GM15510 (cell line): ENCODE measurements around the gene TMEM72.

Experiments used
- POLR2A ChIP-seq: IDR thresholded peaks from 3 replicates; pipeline ENCODE4 v1.6.1; 2011; ENCODE audit warnings: borderline replicate concordance; ENCODE audit not compliant: insufficient read length; ENCODE audit errors: extremely low read depth

TMEM72 gene

DNA sequence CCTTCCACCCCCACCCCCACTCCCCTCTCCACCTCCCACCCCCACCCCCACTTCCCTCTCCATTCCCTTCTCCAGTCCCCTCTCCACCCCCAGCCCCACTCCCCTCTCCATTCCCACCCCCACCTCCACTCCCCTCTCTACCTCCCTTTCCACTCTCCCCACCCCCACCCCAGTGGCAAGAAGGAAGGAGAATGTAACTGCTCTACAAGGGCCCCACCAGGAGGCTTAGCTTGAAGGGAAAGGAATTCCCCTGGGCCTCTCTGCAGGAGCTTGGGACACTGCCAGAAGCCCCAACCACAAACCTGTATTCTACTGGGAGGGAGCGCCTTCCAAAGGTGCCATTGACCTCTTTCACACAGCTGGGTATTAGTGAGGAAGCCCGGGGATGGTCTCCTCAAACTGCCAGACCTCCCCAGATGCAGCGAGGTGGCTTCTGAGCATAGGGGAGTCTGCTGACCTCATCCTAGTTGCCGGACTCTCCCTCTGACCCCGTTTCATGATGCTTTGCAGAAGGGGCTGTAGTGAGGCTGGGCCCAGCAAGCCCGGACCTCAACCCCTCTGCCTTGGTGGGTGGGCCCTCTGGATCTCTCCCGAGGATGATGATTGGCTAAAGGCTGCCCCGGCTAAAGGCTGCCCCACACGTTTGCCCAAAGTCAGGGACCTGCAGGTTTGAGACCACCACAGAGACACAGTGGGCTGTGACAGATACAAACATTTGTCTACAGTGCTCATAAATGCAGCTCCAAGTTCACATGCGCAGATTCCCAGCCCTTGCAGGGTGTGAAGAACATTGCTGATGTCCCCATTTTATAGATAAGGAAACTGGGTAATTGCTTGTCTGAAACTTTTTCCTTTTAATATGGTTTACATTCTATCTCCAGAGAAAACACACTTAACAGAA lies 64.5 kb downstream of the TMEM72 start:
- no peak for TF ChIP-seq POLR2A

DNA sequence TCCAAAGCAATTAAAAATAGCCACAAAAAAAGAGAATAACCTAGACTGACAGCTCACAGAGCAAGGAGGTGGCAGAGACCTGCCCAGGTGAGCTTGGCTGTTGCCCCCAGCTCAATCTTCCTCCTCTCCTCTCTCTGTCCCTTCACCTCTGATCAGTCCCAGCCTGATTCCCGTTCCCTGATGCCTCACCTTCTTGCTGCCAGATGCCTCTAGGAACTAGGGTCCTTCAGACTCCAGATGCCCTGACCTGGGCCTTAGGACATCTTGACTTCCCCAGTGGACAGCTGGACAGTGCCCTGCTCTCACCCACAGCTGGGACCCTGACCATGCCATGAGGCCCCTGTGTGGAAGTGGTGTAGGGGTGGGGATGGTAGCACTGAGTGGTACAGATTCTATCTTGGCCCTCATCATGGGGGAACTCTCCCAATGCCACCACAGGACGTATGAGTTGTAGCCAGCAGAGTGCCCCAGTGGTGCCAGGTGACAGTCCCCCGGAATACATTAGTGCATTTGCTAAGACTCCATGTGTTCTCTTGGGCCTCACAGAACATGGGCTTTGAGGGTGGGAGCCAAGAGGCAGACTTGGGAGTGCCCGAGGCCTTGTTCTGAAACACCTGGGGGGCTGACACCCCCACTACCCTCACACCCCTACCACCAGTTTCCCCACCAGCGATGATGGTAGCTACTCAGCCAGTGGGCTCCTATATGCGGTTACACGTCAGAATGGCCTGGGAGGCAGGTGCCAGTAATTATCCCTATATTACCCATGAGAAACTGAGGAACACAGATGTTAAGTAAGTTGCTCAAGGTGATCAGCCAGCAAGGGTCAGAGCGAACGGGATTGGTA lies 65.4 kb downstream of the TMEM72 start:
- no peak for TF ChIP-seq POLR2A

DNA sequence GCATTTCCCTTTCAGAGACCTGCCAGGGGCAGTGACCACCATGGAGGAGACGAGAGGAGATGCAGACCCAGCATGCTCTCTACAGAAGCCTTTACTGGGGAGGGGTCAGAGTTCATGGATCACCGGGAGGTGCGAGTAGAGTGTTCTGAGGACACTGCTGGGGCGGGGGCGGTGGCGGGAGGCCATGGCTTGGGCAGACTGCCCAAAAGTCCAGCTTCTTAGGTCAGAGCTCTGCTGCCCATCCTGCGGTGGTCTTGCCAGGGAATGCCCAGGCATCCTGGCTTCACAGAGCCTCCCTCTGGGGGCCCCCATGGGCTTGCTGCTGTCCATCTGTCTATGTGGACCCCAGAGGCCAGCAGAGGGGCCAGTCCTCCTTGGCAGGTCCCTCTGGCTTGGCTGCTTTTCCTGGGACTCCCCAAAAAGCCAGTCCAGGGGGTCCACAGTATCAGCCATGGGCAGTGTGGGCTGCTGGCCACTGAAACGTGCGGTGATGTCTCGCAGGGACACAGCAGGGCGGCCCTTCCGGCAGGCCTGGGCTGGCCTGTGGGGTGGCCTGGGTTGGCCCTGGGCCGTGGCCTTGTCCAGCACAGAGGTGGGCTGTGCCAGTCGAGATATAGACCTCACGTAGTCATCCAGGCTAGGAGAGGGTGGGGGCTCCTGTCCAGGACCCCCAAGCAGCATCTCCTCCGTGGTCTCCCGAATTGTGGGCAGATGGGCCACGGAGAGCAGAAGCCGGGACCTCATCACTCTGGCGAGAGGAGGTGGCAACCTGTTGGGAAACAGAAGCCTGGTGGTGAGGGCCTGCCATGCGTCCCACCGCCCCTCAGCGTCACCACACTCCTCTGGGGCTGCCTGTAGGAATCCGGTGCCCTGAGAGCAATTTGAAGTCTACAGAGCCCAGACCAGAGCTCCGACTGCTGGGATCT lies 66.4 kb downstream of the TMEM72 start:
- TF ChIP-seq POLR2A, result no peak

DNA sequence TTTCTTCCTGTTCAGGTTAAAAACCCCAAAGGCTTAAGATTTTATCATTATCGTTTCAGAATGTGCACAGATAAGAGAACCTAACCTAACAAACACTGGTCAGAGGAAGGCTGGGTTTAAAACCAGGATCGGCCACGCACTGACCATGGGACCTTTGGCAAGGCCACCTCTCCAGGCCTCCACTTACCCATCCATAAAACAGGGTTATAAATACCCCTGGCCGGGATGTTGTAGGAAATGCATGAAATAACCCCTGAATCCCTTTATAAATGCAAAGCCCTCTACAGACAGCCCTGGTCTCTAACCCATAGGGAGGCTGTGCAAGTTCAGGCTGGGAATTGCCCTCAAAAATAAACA lies 67.1 kb downstream of the TMEM72 start:
- TF ChIP-seq POLR2A, result no peak

DNA sequence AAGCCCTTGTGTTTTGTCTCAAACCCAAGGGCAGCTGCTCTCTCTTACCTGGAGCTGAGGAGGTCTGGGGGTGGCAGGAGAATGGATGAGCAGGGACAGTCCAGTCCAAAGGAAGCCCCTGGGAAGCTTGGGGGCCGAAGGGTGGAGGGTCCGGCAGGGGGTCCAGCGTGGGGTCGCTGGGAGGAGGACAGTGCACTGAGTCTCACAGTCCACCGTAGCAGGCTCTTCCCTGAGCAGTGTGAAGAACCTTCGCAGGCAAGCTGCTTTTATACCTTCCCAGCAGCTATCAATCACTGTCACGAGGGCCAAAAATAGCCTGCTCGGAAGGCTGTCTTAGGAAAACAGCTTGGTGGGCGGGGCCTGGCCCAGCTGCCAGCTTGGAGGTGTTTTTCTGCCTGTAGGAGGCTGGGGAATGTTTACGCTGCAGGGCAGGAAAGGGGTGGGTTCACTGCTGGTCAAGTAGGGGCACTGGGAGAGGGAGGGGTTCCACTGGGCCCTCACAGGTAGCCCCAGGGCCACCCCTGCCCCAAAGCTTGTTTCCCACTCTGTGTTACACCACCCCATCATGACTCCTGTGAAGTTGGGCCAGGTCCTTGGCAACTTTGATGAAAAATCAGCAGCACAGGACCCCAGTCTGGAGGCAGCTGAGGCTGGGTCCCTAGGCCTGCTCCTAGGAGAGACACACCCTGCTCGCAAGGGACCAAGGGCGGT lies 67.6 kb downstream of the TMEM72 start, which contains the start of gene DEPP1:
DEPP1 (minus strand) TSS at position 240 of the 711 bp plus-strand sequence. CDS start 779 bp downstream, outside the sequence.
- TF ChIP-seq POLR2A, result no peak

DNA sequence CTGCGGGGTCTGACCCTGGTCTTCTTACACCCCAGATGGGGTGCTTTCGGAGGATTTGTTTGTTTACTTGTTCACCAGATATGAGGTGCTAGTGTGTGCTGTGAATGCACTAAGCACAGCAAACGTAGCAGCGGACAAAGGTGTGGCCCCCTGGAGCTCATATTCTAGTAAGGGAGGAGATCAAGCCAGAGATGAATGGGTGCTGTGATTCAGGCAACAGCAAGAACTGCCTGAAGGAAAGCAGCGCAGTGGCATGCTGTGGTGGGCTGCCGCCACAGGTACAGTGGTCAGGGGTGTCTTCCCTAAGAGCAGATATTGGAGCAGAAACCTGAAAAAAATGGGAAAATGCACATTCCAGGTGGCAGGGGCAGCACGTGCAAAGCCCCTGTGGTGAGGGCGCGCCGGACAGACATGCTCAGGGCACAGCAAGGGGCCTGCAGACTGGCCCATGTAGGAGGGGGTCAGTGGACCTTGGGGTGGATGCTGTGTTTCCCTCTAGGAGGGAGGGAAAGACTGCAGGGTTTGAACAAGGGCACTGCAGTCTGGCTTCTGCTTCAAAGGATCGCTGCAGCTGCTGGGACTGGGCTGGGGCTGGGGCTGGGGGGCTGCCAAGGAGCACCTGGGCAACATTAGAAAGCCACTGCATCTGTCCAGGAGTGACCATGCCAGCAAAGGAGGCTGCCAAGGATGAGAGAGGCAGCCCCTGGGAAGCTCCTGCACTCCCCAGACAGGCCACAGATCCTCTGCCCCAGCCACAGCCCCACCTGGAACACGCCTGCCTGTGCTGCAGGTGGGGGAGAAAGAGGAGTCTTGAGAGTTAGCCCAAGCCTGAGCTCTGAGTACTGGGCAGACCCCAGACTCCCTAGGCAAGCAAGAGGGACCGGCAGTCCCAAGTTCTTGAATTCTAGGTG lies 68.4 kb downstream of the TMEM72 start:
- no peak for TF ChIP-seq POLR2A

DNA sequence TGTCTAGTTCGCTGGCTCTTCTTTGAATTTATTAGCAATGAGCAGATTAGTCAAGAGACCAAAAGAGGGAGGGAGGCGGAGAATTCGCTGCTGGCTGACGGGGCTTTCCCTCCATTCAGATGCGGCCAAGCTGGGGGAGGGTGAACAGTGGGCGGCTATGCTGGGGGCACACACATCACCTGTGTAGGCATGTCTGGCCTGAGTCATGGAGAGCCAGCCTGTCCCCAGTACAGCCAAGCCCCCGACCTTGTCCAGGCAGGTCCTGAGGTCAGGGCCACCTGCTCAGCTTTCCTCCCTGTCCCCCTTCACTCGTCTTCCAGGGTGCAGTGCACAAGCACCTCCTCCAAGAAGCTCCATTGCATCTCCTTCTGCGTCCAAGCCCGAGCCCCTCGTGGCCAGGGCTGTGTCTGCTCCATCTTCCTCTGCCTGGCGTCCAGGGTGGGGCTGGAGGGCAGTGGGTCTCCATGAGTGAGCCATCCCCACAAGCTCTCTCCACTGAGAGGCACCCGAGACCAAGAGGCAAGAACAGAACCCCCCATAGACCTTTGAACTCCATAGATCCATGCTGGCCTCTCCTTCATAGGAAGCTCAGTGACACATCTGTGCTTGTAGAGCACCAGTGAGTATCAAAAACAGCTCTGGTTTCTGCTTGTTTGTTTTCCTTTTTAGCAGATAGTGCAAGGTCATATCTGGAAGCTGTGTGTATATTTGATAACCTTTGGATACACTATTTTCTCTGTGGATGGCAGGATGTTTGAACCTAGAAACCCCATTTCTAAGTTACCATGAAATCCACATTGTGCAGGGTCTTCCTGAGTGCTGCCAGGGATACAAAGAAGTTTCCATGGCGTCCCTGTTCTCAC lies 69.4 kb downstream of the TMEM72 start:
- no peak for TF ChIP-seq POLR2A

DNA sequence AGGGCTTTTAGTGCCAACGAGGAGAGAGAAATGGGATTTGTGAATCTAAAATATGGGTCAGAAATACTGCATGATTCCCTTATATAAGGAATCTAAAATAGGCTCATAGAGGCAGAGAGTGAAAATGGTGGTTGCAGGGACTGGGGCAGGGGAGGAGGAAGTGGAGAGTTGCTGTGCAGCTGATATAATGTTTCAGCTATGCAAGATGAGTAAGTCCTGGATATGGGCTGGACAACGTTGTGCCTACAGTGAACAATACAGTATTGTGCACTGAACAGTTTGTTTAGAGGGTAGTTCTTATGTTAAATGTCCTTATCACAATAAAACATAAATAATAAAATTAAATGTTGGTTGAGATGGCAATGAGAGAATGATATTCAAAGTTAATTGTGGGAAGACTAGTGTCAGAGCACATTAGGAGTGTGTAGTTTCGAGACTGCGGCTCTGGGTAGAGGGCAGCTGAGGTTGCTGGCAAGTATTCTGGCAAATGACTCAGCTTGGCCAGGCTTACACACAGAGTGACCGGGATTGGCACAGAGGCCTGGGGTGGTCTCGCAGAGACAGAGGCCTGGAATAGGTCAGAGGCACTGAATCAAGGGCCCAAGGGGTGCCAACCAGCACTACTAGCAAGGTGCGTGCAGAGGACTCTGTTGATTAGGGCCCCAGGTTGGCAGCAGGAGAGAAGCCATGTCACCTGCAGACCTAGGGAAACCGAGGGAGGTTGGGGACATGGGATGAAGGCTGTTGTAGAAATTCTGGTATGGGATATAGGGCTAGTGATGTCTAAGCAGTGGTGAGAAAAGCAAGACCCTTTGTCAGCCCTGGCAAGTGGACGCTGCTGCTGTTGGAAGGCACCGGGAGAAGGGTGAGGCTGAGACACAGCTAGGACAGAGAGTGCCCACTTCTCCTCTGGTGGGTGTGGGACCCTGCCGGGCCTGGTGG lies 70.3 kb downstream of the TMEM72 start:
- TF ChIP-seq POLR2A, result no peak

DNA sequence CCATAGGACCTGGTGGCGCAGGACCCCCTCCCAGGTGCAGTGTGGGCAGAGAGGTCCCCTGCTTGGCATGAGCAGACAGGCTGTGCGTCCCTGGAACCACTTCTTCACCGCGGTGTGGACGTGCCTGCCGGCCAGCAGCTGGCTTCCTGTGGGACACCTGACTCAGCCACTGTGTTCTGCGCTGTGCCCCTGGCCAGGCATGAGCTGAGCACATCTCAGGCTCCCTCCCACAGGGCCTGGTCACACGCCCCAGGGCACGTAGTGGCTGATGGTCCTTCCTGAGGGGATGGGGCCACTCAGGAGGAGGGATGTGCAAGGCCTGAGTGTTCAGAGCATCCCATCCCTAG lies 71.0 kb downstream of the TMEM72 start:
- TF ChIP-seq POLR2A, result no peak

DNA sequence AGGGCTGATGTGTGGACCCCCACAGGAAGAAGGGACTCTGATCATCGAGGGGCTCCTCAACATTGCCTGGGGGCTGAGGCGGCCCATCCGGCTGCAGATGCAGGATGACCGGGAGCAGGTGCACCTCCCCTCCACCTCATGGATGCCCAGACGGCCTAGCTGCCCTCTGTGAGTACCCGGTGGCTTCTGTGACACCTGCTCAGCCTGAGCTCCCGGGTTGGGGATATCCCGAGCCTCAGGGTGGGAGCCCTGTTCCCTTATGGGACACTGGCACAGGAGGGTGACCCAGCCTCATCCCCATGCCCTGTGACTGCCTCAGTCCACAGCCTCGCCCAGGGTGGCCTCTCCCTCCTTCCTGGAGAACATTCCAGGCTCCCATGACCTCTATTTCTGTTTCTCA lies 71.4 kb downstream of the TMEM72 start:
- TF ChIP-seq POLR2A, result no peak
